GM21528 (cell line): ENCODE results near the gene ADSS2.
"Not testable (repeated sequence)": the region's sequence is repeated elsewhere in the genome, so short reads cannot be mapped to it uniquely, and the experiment has no call there.

Experiments used
- ATAC-seq: cut with Tn5 transposase; IDR thresholded peaks from one replicate; pipeline ENCODE4 v1.9.1; 2021; ENCODE audit warnings: mild to moderate bottlenecking, moderate library complexity; ENCODE audit not compliant: unreplicated experiment, low FRiP score

Gene ADSS2

DNA sequence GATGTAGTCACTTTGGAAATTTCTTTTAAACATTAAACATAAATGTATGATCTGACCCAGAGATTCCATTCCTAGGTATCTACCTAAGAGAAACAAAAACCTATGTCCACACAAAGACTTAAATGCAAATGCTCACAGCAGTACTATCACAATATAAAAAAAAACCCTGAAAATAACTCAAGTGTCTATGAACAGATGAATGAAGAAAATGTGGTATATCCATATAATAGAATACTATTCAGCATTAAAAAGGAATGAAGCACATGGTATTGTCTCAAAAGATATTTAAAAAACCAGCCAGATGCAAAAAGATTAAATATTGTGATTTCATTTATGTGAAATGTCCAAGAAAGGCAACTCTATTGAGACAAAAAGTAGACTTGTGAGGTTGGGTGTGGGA lies 48.3 kb downstream of the ADSS2 start:
- ATAC-seq, result no peak

DNA sequence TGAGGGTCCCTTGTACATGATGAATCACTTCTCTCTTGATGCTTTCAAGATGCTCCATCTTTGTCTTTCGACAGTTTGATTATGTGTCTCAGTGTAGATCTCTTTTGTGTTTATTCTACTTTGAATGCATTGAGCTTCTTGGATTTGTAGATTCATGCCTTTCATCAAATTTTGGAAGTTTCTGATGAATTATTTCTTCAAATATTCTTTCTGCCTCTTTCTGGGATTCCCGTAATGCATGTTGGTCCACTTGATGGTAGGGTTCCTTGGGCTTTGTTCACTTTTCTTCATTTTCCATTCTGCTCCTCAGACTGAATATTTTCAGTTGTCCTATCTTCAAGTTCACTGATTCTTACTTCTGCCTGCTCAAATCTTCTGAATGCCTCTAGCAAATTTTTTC lies 50.7 kb downstream of the ADSS2 start:
- no peak for ATAC-seq

DNA sequence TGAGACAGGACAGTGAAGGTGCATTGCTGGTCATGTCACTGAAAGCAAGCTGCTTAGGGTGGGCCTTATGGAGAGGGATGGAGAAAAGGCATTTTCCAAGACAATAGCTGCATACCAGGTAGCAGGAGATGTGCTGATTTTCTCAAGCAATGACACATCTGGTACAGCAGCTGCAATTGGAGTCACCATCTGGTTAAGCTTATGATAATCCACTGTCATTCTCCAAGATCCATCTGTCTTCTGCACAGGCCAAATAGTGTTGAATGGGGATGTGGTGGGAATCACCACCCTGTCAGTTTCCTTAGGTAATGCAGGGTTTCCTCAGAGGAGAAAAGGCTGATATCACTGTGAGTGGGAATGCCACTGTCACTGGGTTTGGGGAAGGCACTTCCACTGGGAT lies 54.6 kb downstream of the ADSS2 start:
- ATAC-seq, result no peak

- ATAC-seq, result no peak
Observed at GRCh38 chr1:244395965-244396364, 55.7 kb downstream of the ADSS2 start.

DNA sequence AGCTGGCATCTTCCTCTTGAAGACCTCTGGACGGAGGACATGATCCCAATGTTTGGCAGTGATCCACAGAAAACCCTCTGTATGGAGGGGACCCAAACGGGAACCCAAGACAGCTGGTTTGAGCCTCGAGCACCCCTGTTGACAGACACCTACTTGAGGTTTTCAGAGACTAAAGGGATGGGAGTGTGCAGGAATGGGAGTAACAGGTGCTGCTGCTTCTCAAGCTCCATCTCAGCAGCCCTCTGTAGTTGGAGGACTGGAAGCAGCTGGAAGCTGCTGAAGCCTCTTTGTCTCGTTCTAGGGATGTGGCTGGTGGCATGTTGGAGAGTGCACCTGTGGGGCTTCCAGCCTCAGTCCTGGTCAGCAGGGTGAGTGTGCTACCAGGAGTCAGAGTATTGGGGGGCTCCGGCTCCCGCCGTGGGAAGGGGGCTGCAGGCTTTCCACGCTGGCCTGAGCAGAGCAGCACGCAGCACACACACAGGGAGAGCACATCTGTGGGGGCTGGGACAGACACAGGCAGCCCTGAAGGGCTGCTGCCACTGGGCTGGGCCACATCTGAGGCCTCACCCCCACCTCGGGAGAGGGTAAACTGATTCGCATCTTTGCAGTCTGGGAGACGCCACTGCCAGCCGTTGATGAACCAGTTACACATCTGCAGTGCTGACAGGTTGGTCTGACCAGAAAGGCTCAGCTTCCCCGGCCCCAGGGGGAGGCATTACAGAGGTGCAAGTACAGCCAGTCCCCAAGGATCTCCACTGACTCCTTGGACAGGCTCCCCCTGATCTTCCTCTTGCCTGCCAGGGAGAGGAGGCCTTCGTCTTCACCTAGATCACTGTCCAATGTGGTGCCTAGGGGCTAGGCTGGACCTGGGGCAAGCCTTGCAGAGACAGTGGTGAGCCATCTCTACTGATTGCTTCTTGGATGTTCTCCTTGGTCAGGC lies 56.6 kb downstream of the ADSS2 start:
- ATAC-seq, result no peak

DNA sequence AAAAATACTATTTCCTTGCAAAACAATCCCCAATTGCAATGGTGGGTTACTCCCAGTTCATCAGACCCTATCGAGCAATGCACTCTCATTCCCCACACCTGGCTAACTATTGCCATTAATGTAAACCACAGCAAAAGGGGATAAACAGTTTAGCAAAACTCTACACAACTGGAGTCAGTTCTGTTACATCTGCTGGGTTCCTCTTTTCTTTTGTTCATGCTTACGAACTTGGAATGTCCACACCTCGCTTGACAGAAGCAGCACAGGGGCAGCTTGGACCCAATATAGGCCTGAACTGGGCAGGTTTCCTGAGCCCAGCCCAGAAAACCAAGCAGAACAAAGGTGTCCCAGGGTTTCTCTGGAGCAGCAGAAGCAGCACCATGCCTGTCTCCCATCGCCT lies 57.4 kb downstream of the ADSS2 start:
- no peak for ATAC-seq

DNA sequence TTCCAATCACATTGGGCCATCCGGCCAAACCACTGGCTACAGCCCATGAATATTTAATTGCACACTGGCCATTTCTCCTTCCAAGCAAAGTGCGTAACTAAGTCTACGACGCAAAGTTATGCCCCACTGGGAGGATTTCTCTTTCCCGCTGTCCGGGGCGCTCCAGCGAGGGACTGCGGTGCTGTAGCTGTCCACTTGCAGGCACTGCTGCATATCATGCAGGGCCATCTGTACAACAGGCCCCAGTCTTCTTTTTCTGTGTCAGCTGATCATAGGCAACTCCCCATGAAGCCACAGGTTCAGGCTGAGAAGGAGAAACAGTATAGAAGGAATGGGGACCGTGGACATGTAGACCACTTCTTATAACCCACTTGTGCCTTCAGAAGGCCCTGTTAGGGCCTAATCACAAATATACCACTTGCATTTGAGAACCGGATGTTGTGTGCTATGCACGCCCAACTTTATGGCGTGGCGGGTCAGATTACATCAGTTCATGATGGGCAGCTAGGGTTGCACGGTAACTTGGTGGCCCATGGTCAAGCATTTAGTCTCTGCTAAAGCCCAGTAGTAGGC lies 58.0 kb downstream of the ADSS2 start:
- ATAC-seq, result no peak

DNA sequence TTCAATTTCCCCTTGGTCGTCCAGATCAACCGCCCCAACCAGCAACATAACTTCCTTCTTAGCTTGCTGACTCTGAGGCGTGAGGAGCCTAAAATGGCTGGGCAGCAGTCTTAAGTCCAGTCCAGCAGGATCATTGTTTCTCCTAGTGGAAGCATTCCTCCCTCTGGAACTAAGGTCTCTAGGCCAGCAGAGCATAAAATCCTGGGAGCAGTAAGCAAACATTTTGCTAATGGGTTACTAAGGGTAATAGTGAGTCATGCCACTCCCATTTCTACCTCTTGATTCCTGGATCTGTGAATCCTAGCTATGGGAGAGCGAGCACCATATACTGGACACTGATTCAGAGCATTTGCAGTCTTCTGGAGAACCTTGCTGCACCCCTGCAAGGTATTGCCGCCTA lies 59.9 kb downstream of the ADSS2 start:
- no peak for ATAC-seq

- no peak for ATAC-seq
Observed at GRCh38 chr1:244388961-244389360, 62.7 kb downstream of the ADSS2 start.

GRCh38 chr1:244387415-244387814 lies 64.3 kb downstream of the ADSS2 start:
- no peak for ATAC-seq

DNA sequence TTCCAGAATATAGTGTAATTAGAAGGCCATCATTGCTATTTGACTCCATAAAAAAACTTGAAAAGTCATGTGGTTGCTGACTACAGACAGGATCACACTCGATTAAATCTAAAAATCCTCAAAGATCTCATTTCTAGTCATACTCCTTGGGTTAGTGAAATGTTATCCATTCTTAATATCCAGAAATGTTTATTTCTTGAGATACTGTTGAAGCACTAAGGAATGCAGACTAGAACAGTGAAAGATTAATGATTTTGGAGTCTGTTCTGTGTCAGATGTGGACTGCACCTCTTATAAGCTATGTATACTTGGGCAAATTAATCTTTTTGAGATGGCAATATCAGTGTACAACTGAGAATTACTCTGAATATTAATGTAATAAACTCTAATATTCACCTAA lies 65.1 kb downstream of the ADSS2 start:
- ATAC-seq, result no peak

GRCh38 chr1:244384066-244384465 lies 67.6 kb downstream of the ADSS2 start:
- ATAC-seq, result no peak

- ATAC-seq, result no peak
Observed at GRCh38 chr1:244383278-244383884, 68.3 kb downstream of the ADSS2 start.

DNA sequence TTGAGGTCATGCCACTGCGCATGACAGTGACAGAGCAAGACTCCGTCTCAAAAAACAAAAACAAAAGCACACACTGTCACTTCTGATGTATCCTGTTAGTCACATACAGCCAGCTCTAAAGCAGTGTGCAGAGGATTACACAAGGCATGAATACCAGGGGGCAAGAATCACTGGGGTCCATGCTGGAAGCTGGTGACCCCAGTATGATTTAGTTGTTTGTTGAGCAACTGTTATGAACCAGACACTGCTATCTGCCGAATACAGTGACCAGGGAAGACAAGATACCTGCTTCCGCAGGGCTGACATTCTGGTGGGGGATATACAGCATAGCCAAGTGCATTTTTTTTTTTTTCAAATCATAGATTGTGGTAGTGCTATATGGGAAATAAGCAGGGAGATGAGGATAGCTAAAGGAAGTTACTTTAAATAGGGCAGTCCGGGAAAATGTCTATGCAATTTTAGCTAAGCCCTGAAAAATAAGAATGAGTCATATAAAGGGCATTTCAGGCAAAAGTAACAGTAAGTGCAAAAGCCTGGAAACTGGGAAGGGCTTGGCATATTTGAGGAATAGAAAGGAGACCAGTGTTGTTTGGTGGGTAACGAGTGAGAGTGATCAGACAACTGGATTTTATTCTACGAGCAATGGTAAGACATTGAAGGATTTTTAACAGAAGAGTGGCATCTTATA lies 69.7 kb downstream of the ADSS2 start:
- ATAC-seq, result no peak

DNA sequence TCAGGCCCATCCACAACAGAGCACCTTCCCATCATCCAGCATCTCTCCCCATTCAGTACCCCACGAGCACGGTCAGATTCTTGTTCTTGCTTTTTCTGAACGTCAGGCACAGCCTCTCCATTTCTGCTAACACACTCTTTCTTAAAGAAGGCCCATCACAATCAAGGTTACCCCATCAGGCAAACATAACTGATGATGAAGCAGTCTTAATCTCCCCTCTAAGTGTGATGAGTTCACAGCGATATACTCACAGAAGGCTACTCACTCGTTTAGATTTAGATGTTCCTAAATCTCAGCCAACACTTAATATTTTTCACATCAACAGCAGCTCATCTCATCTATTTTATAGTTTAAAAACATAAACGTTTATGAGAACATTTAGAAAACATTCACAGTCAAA lies 75.6 kb downstream of the ADSS2 start:
- ATAC-seq, result no peak

DNA sequence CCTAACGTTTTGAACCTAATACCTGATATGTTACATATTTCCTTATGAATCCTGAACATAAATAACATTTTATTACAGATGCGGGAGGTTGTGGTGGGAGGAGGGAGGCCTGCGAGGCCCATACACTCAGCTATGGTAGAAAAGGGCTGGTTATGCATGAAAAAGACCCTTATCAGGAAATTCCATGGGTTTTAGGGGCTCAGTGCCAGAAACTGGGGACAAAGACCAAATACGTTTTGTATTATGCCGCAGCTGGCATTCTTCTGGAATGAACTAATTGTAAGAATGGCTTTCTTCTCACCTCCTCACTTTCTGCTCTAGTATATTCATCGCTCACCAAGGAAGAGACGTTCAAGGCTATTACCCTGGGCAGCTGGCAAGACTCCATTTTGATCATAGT lies 76.7 kb downstream of the ADSS2 start:
- no peak for ATAC-seq

- not testable (repeated sequence) for ATAC-seq
Observed at GRCh38 chr1:244374484-244374883, 77.2 kb downstream of the ADSS2 start.

GRCh38 chr1:244371242-244372141 lies 80.2 kb downstream of the ADSS2 start:
- ATAC-seq, result no peak

- ATAC-seq, result no peak
Observed at GRCh38 chr1:244370060-244370637, 81.6 kb downstream of the ADSS2 start.
